ENCODE data around the gene HAUS5.
"Not testable (repeated sequence)": the region's sequence is repeated elsewhere in the genome, so short reads cannot be mapped to it uniquely, and the experiment has no call there.

HAUS5 gene

GRCh38 chr19:35607170-35607569 is 5.4 kb upstream of the HAUS5 start:
- H3K4me3 ChIP-seq (ENCODE audit: low read length); DNase-seq (ENCODE audit: low read depth, low spot score): not testable (repeated sequence)

- no peak for DNase-seq (ENCODE audit: low read depth, low spot score)
- no peak overlapping the region for H3K4me3 ChIP-seq (ENCODE audit: low read length)
These were observed 4.9 kb upstream of the HAUS5 start for GRCh38 chr19:35607661-35608060.

GRCh38 chr19:35608251-35608650 is 4.3 kb upstream of the HAUS5 start:
- DNase-seq (ENCODE audit: low read depth, low spot score): no peak
- H3K4me3 ChIP-seq (ENCODE audit: low read length): no peak overlapping the region

- H3K4me3 ChIP-seq (ENCODE audit: low read length): no peak overlapping the region
- no peak for DNase-seq (ENCODE audit: low read depth, low spot score)
These were observed 2.6 kb upstream of the HAUS5 start for GRCh38 chr19:35609851-35610353.

- H3K4me3 ChIP-seq (ENCODE audit: low read length): peak overlapping the region; percentile 78
These were observed 344 bp upstream of the HAUS5 start for GRCh38 chr19:35612224-35612558.

GRCh38 chr19:35613574-35613973 is 1.0 kb downstream of the HAUS5 start:
- H3K4me3 ChIP-seq (ENCODE audit: low read length): peak overlapping the region; percentile 78
- no peak for DNase-seq (ENCODE audit: low read depth, low spot score)

More at GRCh38 chr19:35612224-35612558, 344 bp upstream of the HAUS5 start:
- no peak for DNase-seq (ENCODE audit: low read depth, low spot score)

GRCh38 chr19:35615036-35615435 is 2.5 kb downstream of the HAUS5 start:
- H3K4me3 ChIP-seq (ENCODE audit: low read length): no peak overlapping the region
- no peak for DNase-seq (ENCODE audit: low read depth, low spot score)

- DNase-seq (ENCODE audit: low read depth, low spot score): no peak
- no peak overlapping the region for H3K4me3 ChIP-seq (ENCODE audit: low read length)
These were observed 6.3 kb downstream of the HAUS5 start for GRCh38 chr19:35618857-35619256.

GRCh38 chr19:35619290-35619923 is 6.9 kb downstream of the HAUS5 start:
- H3K4me3 ChIP-seq (ENCODE audit: low read length): no peak overlapping the region
- DNase-seq (ENCODE audit: low read depth, low spot score): no peak

GRCh38 chr19:35620001-35620400 is 7.5 kb downstream of the HAUS5 start:
- no peak overlapping the region for H3K4me3 ChIP-seq (ENCODE audit: low read length)
- DNase-seq (ENCODE audit: low read depth, low spot score): no peak

- H3K4me3 ChIP-seq (ENCODE audit: low read length): no peak overlapping the region
- no peak for DNase-seq (ENCODE audit: low read depth, low spot score)
These were observed 9.2 kb downstream of the HAUS5 start for GRCh38 chr19:35621708-35622107.

- DNase-seq (ENCODE audit: low read depth, low spot score): no peak
- H3K4me3 ChIP-seq (ENCODE audit: low read length): no peak overlapping the region
These were observed 10.2 kb downstream of the HAUS5 start for GRCh38 chr19:35622750-35623149.

GRCh38 chr19:35623327-35624010 is 10.9 kb downstream of the HAUS5 start:
- no peak overlapping the region for H3K4me3 ChIP-seq (ENCODE audit: low read length)
- no peak for DNase-seq (ENCODE audit: low read depth, low spot score)

GRCh38 chr19:35628264-35628564 is 15.7 kb downstream of the HAUS5 start:
- DNase-seq (ENCODE audit: low read depth, low spot score): no peak
- peak overlapping the region; percentile 97 for H3K4me3 ChIP-seq (ENCODE audit: low read length)

GRCh38 chr19:35628565-35629331 is 16.2 kb downstream of the HAUS5 start, which contains the start of gene RBM42:
TSS of gene RBM42 (plus strand) at chr19:35629036. CDS start at chr19:35629154, 118 bp downstream.
- peak; percentile 99 for DNase-seq (ENCODE audit: low read depth, low spot score)
- peak within 1 kb of the TSS; percentile 97 for H3K4me3 ChIP-seq (ENCODE audit: low read length)

GRCh38 chr19:35629332-35629633 is 16.7 kb downstream of the HAUS5 start:
- DNase-seq (ENCODE audit: low read depth, low spot score): no peak

GRCh38 chr19:35633727-35634440 is 21.3 kb downstream of the HAUS5 start:
- H3K4me3 ChIP-seq (ENCODE audit: low read length): no peak overlapping the region
- no peak for DNase-seq (ENCODE audit: low read depth, low spot score)

More at GRCh38 chr19:35629332-35629633, 16.7 kb downstream of the HAUS5 start:
- peak overlapping the region; percentile 97 for H3K4me3 ChIP-seq (ENCODE audit: low read length)

- H3K4me3 ChIP-seq (ENCODE audit: low read length): no peak overlapping the region
- no peak for DNase-seq (ENCODE audit: low read depth, low spot score)
These were observed 24.1 kb downstream of the HAUS5 start for GRCh38 chr19:35636651-35637050.

- no peak for DNase-seq (ENCODE audit: low read depth, low spot score)
These were observed 24.6 kb downstream of the HAUS5 start for GRCh38 chr19:35637165-35637564.

GRCh38 chr19:35639321-35639639 is 26.7 kb downstream of the HAUS5 start:
- no peak overlapping the region for H3K4me3 ChIP-seq (ENCODE audit: low read length)
- no peak for DNase-seq (ENCODE audit: low read depth, low spot score)

More at GRCh38 chr19:35637165-35637564, 24.6 kb downstream of the HAUS5 start:
- H3K4me3 ChIP-seq (ENCODE audit: low read length): no peak overlapping the region

All from Jurkat, Clone E6-1 (cell line).